ENCODE data around the gene MERTK.
"Not testable (repeated sequence)": the region's sequence is repeated elsewhere in the genome, so short reads cannot be mapped to it uniquely, and the experiment has no call there.

Gene MERTK

DNA sequence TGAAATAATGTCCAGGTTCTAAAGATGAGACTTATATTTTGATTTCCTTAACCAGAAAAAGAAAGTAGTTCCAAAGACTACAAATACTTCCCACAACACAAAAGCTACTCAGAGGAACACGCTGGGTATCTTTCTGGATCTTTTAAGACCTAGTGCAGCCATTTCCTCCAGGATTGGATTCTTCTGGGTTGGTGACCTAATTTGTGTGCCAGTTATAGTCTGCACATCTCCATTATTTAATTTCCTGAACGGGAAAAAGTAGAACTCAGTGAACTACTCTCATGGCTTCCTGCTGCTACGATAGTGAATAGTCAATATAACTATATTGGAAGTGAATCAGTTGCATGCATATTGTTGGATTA, 158.2 kb downstream of the MERTK start:
- TF ChIP-seq, protein P1, sequence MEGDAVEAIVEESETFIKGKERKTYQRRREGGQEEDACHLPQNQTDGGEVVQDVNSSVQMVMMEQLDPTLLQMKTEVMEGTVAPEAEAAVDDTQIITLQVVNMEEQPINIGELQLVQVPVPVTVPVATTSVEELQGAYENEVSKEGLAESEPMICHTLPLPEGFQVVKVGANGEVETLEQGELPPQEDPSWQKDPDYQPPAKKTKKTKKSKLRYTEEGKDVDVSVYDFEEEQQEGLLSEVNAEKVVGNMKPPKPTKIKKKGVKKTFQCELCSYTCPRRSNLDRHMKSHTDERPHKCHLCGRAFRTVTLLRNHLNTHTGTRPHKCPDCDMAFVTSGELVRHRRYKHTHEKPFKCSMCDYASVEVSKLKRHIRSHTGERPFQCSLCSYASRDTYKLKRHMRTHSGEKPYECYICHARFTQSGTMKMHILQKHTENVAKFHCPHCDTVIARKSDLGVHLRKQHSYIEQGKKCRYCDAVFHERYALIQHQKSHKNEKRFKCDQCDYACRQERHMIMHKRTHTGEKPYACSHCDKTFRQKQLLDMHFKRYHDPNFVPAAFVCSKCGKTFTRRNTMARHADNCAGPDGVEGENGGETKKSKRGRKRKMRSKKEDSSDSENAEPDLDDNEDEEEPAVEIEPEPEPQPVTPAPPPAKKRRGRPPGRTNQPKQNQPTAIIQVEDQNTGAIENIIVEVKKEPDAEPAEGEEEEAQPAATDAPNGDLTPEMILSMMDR (IDR thresholded peaks at IDR 0.05; ENCODE audit: low read depth, low read length): no peak
- no peak for DNase-seq (ENCODE audit: low read depth in 2 of 2)
- peak overlapping the region; percentile 92 for H3K4me3 ChIP-seq (replicated peaks in 1 of 2; ENCODE audit: low read depth in 2 of 2, low read length in 2 of 2)

DNA sequence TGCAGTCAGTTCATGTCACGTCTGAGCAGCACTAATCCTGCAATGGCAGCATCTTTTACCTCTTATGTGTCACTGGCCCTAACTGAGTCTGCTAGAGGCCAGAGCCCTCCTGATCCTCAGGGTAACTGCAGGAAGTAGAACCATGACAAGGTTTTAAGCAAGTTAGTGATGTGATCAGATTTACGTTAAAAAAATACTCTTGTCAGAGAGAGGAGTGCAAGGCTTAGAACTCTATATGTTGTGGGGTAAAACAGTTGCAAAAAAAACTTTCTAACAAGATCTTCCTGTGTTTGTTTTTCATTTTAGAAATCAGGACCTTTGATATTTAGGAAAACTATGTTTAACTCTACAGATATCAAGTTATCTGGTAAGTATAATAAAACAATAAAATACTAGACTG, 161.3 kb downstream of the MERTK start:
- TF ChIP-seq, protein P1 (IDR thresholded peaks at IDR 0.05; ENCODE audit: low read depth, low read length): no peak
- H3K4me3 ChIP-seq (replicated peaks in 1 of 2; ENCODE audit: low read depth in 2 of 2, low read length in 2 of 2): no peak overlapping the region
- DNase-seq (ENCODE audit: low read depth in 2 of 2): no peak

DNA sequence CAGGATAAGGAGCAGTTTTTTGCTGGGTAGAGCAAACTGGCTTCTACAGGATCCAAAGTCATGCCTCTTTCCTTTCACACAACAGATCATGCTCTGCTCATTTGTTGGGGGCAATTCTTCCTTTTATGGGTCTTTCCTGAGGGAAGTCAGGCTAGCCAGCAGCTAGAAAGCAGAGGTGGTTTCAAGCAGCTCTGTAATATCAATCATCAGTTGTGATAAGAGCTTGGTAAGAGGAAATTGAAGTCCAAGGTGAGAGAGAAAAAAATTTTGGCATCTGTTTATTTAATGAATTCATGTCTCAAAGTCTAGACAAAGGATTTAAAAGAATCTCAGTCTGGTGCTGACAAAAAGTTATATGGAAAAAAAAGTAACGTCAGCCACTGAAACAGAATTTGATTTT, 162.9 kb downstream of the MERTK start:
- DNase-seq (ENCODE audit: low read depth in 2 of 2): no peak
- TF ChIP-seq, protein P1 (IDR thresholded peaks at IDR 0.05; ENCODE audit: low read depth, low read length): no peak
- no peak overlapping the region for H3K4me3 ChIP-seq (replicated peaks in 1 of 2; ENCODE audit: low read depth in 2 of 2, low read length in 2 of 2)

DNA sequence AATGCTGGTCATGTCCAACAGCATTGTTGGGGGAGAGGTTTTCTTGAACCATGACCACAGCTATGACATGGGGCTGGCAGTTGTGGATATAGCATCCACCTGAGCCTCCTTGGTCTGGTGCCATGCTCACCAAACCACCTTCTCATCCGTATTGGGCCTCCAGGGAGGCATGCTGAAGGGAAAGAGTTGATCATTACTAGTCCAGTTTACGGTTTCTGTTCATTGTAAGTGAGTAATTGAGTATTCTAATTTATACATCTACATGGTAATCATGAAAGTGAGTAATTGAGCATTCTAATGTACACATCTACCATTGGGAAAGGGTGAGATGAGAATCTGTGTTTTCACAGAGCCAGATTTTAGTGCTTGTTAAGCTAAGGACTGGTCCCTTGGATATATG, 163.4 kb downstream of the MERTK start:
- TF ChIP-seq, protein P1 (IDR thresholded peaks at IDR 0.05; ENCODE audit: low read depth, low read length): no peak
- DNase-seq (ENCODE audit: low read depth in 2 of 2): no peak

DNA sequence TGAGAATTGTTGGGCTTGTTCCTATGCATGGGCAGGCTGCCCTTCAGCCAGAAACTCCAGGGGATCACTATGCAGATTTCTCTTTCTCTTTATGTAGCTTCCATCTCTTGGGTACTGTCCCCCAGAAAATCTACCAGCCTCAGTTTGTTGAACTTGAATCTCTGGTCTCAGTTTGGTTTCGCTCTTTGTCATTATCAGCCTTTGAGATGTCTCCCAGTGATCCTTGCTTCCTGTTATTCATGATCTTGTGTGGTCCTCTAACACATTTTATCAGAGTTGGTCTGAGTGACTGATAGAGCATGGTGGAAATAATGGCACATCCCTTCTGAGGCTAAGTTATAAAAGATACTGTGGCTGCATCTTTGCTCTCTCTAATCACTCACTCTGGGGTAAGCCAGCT, 164.5 kb downstream of the MERTK start:
- no peak for DNase-seq (ENCODE audit: low read depth in 2 of 2)
- no peak overlapping the region for H3K4me3 ChIP-seq (replicated peaks in 1 of 2; ENCODE audit: low read depth in 2 of 2, low read length in 2 of 2)
- TF ChIP-seq, protein P1 (IDR thresholded peaks at IDR 0.05; ENCODE audit: low read depth, low read length): no peak

More for the DNA sequence above, 163.4 kb downstream of the MERTK start:
- no peak overlapping the region for H3K4me3 ChIP-seq (replicated peaks in 1 of 2; ENCODE audit: low read depth in 2 of 2, low read length in 2 of 2)

DNA sequence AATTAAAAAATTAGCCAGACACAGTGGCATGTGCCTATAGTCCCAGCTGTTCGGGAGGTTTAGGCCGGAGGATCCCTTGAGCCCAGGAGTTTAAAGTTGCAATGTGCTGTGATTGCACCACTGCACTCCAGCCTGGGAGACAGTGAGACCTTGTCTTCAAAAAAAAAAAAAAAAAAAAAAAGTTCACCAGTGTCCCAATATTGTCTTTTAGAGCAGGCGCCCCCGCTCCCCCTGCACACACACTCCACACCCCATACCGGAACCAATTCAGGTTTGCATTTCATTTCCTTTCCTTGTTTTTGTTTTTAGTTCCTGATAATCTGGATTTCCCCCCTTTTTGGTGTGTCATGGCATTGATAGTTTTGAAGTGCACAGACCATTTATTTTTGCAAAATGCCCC, 167.1 kb downstream of the MERTK start:
- no peak for DNase-seq (ENCODE audit: low read depth in 2 of 2)
- TF ChIP-seq, protein P1 (IDR thresholded peaks at IDR 0.05; ENCODE audit: low read depth, low read length): no peak
- no peak overlapping the region for H3K4me3 ChIP-seq (replicated peaks in 1 of 2; ENCODE audit: low read depth in 2 of 2, low read length in 2 of 2)

DNA sequence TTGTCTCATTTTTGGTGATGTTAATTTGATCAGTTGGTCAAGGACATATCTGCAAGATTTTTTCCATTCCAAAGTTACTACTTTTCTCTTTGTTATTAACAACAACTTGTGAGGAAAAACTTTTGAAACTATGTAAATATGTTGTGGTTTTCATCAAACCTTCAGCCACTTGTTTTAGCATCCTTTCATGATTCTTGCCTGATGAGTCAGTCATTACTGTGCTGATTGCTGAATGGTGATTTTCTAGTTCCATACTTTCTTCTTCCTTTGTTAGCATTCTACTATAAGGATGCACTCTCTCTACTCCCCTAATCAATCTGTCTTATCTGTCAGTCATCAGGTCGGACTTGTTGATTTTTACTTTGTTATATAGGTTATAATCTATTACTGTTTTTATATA, 167.6 kb downstream of the MERTK start:
- no peak overlapping the region for H3K4me3 ChIP-seq (replicated peaks in 1 of 2; ENCODE audit: low read depth in 2 of 2, low read length in 2 of 2)
- peak; percentile 59 to 76 for DNase-seq (ENCODE audit: low read depth in 2 of 2)
- TF ChIP-seq, protein P1 (IDR thresholded peaks at IDR 0.05; ENCODE audit: low read depth, low read length): no peak

DNA sequence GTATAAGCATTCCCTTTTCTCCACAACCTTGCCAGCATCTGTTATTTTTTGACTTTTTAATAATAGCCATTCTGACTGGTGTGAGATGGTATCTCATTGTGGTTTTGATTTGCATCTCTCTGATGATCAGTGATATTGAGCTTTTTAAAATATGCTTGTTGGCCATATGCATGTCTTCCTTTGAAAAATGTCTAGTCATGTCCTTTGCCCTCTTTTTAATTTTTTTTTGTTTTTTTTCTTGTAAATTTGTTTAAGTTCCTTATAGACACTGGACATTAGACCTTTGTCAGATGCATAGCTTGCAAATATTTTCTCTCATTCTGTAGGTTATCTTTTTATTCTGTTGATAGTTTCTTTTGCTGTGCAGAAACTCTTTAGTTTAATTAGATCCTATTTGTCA, 171.4 kb downstream of the MERTK start:
- not testable (repeated sequence) for H3K4me3 ChIP-seq (replicated peaks in 1 of 2; ENCODE audit: low read depth in 2 of 2, low read length in 2 of 2); DNase-seq (ENCODE audit: low read depth in 2 of 2)
